ENCODE data around the gene CEP170B.

The CEP170B gene

GRCh38 chr14:104891121-104891551, 26.1 kb downstream of the CEP170B start:
- Histone ChIP-seq H3K4me1 (ENCODE audit: insufficient read depth, low read length, poor library complexity, severe bottlenecking) (no peaks in the 10 kb centered on the region), H2AFZ (ENCODE audit: low read length) (no peak overlapping the region), H3K9me2 (replicated peaks; ENCODE audit: low read depth, low read length) (no peaks in the 10 kb centered on the region), H3K36me3 (ENCODE audit: insufficient read depth, low read length) (no peaks in the 10 kb centered on the region), H3K27me3 (ENCODE audit: insufficient read depth, low read length, poor library complexity, severe bottlenecking) (no peaks in the 10 kb centered on the region), H3K9ac (ENCODE audit: low read depth, low read length, poor library complexity, severe bottlenecking) (no peak overlapping the region), H3K4me2 (ENCODE audit: low read depth, low read length, poor library complexity, severe bottlenecking) (no peak overlapping the region), H3K9me3 (ENCODE audit: insufficient read depth, low read depth, low read length) (no peaks in the 10 kb centered on the region), H4K20me1 (ENCODE audit: insufficient read depth, low read length, poor library complexity, severe bottlenecking) (no peaks in the 10 kb centered on the region), H3F3A (ENCODE audit: low read depth) (no peaks in the 10 kb centered on the region), H3K4me3 (ENCODE audit: low read length, poor library complexity, severe bottlenecking) (no peak overlapping the region), H3K79me2 (ENCODE audit: insufficient read depth, low read length) (no peaks in the 10 kb centered on the region)
- TF ChIP-seq, protein P1, sequence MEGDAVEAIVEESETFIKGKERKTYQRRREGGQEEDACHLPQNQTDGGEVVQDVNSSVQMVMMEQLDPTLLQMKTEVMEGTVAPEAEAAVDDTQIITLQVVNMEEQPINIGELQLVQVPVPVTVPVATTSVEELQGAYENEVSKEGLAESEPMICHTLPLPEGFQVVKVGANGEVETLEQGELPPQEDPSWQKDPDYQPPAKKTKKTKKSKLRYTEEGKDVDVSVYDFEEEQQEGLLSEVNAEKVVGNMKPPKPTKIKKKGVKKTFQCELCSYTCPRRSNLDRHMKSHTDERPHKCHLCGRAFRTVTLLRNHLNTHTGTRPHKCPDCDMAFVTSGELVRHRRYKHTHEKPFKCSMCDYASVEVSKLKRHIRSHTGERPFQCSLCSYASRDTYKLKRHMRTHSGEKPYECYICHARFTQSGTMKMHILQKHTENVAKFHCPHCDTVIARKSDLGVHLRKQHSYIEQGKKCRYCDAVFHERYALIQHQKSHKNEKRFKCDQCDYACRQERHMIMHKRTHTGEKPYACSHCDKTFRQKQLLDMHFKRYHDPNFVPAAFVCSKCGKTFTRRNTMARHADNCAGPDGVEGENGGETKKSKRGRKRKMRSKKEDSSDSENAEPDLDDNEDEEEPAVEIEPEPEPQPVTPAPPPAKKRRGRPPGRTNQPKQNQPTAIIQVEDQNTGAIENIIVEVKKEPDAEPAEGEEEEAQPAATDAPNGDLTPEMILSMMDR (conservative IDR thresholded peaks at IDR 0.05; ENCODE audit: low read length) = no peak
- TF ChIP-seq EZH2phosphoT487 (IDR thresholded peaks at IDR 0.05; ENCODE audit: borderline replicate concordance) = no peak

DNA sequence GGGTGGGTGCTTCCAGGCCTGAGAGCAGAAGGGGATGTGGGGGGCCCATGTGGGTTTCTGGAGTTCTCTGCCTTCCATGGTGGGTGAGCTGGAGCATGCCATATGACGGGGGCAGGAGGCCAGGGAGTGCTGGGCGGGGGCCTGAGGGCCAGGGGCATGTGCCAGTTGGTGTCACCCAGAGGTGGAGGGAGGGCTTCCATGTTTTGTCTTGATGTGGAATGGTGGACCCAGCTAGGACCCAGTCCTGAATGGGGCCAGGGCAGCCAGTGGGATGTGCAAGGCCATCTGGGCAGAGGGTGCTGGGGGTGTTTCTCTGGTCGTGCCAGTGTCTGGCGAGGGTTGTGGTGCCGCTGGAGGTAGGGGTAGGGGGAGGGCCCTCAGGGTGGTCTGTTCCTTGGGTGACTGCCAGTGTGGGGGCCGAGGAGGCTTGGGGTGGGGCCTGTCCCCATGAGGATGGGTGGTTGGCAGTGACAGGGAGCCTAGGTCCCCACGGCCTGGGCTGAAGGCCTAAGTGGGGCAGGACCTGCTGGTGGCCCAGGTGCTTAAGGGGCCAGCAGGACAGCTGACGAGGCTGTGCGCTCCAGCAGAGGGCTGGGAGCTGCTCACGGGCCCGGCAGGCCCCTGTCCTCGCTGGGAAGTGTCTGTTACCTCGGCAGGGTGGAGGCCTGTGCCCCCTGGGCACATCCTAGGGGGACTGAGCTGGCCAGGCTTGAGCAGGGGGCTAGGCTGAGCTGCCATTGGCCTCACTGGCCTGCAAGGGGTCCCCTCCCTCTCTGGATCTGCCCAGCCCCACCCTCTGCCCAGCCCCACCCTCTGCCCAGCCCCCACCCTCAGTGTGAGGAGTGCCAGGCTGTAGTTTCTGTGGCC, 26.8 kb downstream of the CEP170B start:
- H3K79me2 ChIP-seq (ENCODE audit: insufficient read depth, low read length) = no peaks in the 10 kb centered on the region
- H3K9me3 ChIP-seq (ENCODE audit: insufficient read depth, low read depth, low read length) = no peaks in the 10 kb centered on the region
- TF ChIP-seq EZH2phosphoT487 (IDR thresholded peaks at IDR 0.05; ENCODE audit: borderline replicate concordance) = no peak
- TF ChIP-seq, protein P1 (conservative IDR thresholded peaks at IDR 0.05; ENCODE audit: low read length) = no peak

DNA sequence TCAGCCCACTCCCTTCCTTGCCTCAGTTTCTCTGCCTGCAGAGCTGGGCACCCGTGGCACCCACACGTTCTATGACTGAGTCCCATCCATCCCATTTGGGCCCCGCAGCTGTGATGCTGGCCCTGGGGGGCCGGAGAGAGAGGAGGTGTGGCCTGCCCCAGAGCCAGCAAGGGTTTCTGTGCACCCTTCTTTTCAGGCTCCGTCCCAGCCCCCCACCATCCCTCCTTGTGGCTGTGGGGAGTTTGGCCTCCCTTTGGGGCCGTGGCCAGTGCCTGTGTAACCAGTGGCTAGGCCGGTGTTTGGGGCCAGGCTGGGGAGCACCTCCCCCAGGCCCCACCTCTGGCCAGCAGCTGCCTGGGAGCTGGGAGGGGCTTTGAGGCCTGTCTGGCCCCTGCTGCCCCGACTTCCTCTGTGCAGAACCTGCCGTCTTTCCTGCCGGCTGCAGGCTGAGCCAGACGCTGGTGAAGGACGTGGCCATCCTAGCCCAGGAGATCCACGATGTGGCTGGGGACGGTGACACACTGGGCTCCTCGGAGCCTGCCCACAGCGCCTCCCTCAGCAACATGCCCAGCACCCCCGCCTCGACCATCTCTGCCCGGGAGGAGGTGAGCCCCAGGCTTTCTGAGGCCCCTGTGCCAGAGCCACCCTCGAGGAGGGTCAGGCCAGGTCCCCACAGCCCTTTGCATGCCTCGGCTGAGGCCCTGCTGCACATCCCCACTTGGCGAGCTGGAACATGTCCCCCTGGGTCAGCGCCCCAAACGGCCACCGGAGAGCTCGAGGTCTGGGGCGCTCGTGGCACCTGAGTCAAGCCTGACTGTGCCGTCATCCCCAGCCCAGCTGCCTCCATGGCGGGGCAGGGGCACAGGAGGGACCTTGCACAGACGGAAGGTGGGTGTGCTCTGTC, 27.7 kb downstream of the CEP170B start:
- Histone ChIP-seq H3K9ac (ENCODE audit: low read depth, low read length, poor library complexity, severe bottlenecking) (no peak overlapping the region), H3K36me3 (ENCODE audit: insufficient read depth, low read length) (no peaks in the 10 kb centered on the region), H3F3A (ENCODE audit: low read depth) (no peaks in the 10 kb centered on the region)

More for the DNA sequence above, 26.8 kb downstream of the CEP170B start:
- no peaks in the 10 kb centered on the region for H3K9me2 ChIP-seq (replicated peaks; ENCODE audit: low read depth, low read length)
- no peaks in the 10 kb centered on the region for H3K27me3 ChIP-seq (ENCODE audit: insufficient read depth, low read length, poor library complexity, severe bottlenecking)
- H3K4me1 ChIP-seq (ENCODE audit: insufficient read depth, low read length, poor library complexity, severe bottlenecking) = no peaks in the 10 kb centered on the region
- no peak overlapping the region for H3K9ac ChIP-seq (ENCODE audit: low read depth, low read length, poor library complexity, severe bottlenecking)
- no peak overlapping the region for H3K4me3 ChIP-seq (ENCODE audit: low read length, poor library complexity, severe bottlenecking)
- no peaks in the 10 kb centered on the region for H4K20me1 ChIP-seq (ENCODE audit: insufficient read depth, low read length, poor library complexity, severe bottlenecking)
- H2AFZ ChIP-seq (ENCODE audit: low read length) = no peak overlapping the region
- no peak overlapping the region for H3K4me2 ChIP-seq (ENCODE audit: low read depth, low read length, poor library complexity, severe bottlenecking)
- H3F3A ChIP-seq (ENCODE audit: low read depth) = no peaks in the 10 kb centered on the region
- no peaks in the 10 kb centered on the region for H3K36me3 ChIP-seq (ENCODE audit: insufficient read depth, low read length)

More for the DNA sequence above, 27.7 kb downstream of the CEP170B start:
- no peaks in the 10 kb centered on the region for H3K9me2 ChIP-seq (replicated peaks; ENCODE audit: low read depth, low read length)
- no peak overlapping the region for H3K4me2 ChIP-seq (ENCODE audit: low read depth, low read length, poor library complexity, severe bottlenecking)
- no peaks in the 10 kb centered on the region for H4K20me1 ChIP-seq (ENCODE audit: insufficient read depth, low read length, poor library complexity, severe bottlenecking)
- no peak overlapping the region for H2AFZ ChIP-seq (ENCODE audit: low read length)
- no peaks in the 10 kb centered on the region for H3K4me1 ChIP-seq (ENCODE audit: insufficient read depth, low read length, poor library complexity, severe bottlenecking)
- H3K9me3 ChIP-seq (ENCODE audit: insufficient read depth, low read depth, low read length) = no peaks in the 10 kb centered on the region
- TF ChIP-seq, protein P1 (conservative IDR thresholded peaks at IDR 0.05; ENCODE audit: low read length) = no peak
- no peak for TF ChIP-seq EZH2phosphoT487 (IDR thresholded peaks at IDR 0.05; ENCODE audit: borderline replicate concordance)
- no peaks in the 10 kb centered on the region for H3K27me3 ChIP-seq (ENCODE audit: insufficient read depth, low read length, poor library complexity, severe bottlenecking)
- H3K79me2 ChIP-seq (ENCODE audit: insufficient read depth, low read length) = no peaks in the 10 kb centered on the region
- no peak overlapping the region for H3K4me3 ChIP-seq (ENCODE audit: low read length, poor library complexity, severe bottlenecking)

All from Loucy (cell line).